GM18858 (cell line): Measurements from ENCODE around the gene ZDHHC11B.
"Not testable (repeated sequence)": the region's sequence is repeated elsewhere in the genome, so short reads cannot be mapped to it uniquely, and the experiment has no call there.

Experiments used
- ATAC-seq: cut with Tn5 transposase; IDR thresholded peaks from one replicate; pipeline ENCODE4 v1.9.1; 2021; ENCODE audit not compliant: unreplicated experiment

ZDHHC11B gene

DNA sequence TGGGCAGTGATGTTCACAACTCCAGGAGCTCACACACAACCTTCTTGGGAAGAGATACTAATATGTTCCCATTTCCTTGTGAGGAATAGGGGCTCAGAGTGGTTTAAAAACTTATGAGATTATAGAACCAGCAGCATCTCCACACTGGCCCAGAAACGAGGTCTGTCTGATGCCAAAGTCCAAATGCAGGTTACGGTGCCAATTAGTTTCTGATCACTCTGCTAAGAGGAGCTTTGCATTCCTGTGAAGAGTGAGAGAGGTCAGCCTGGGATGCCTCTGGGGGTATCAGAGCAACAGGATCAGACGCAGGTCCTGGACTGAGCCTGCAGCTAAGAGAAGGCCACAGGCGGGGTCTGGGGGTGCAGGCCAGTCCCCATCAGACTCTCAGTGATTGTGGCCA is 61.2 kb downstream of the ZDHHC11B start:
- not testable (repeated sequence) for ATAC-seq

DNA sequence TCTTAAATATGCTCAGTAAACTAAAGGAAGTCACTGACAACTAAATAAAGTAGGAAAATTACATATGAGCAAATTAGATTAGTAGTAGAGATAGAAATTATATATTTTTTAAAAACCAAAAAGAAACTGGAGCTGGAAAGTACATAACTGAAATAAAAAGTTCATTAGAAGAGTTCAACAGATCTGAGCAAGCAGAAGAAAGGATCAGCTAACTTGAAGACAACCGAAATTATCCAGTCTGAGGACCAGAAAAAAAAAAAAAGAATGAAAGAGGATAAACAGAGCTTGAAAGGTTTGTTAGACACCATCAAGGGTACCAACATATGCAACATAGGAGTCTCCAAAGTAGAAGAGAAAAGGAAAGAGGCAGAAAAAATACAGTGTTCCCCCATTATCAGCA is 65.2 kb downstream of the ZDHHC11B start:
- ATAC-seq = not testable (repeated sequence)

DNA sequence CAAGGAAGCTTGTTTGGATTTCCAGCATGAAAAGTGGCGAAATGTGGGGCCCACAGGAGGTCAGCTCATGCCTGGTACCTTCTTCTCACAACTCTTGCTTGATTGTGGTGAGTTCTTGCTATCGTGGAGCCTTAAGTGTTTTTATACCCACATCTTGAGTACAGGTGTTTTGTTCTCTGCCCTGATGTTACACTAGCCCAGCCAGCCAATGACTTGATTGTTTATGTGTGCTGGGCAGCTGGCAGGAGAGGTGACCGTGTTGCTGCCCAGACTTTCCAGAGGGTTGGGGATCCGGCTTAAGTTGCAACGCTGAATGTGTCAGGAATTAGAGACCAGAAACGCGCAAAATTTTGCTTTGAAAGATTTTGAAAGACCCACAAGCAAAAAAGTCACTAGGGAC is 67.4 kb downstream of the ZDHHC11B start:
- ATAC-seq = no peak

DNA sequence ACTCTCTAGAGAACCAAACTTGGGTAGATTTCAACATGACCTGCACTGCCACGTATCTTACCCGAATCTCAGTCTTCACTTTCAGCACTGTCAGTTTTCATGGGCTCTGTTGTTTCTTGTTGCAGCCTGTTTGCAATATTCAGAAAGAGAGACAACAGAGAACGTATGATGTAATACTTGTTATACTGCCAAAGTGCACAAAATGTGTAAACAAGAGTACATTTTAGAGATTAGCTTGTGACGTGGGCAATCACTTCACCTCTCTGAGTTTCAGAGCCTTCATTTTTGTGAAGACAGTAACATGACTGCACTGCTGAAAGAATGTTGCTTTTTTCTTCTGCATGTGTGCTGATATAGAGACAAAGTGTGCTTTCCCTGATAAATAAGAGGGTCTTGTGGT is 67.8 kb downstream of the ZDHHC11B start:
- ATAC-seq = not testable (repeated sequence)

DNA sequence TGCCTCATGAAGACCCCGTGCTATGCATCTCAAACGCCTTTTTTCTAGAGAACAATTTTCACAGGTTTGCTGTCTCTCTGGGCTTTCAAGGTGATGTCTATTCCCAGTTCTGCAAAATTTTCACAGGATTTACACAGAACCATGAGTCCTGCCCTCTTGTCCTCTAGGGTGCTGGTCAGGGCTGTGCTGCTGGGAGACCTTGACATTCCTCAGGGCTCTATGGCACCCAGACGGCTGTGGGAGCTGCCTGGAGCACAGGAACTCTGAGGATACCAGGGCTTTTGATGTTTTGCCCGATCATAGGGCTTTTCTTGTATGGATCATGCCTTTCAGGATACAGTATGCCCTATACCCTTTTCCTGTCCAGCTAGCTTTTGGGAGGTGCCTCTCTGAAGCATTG is 68.9 kb downstream of the ZDHHC11B start:
- ATAC-seq = not testable (repeated sequence)

DNA sequence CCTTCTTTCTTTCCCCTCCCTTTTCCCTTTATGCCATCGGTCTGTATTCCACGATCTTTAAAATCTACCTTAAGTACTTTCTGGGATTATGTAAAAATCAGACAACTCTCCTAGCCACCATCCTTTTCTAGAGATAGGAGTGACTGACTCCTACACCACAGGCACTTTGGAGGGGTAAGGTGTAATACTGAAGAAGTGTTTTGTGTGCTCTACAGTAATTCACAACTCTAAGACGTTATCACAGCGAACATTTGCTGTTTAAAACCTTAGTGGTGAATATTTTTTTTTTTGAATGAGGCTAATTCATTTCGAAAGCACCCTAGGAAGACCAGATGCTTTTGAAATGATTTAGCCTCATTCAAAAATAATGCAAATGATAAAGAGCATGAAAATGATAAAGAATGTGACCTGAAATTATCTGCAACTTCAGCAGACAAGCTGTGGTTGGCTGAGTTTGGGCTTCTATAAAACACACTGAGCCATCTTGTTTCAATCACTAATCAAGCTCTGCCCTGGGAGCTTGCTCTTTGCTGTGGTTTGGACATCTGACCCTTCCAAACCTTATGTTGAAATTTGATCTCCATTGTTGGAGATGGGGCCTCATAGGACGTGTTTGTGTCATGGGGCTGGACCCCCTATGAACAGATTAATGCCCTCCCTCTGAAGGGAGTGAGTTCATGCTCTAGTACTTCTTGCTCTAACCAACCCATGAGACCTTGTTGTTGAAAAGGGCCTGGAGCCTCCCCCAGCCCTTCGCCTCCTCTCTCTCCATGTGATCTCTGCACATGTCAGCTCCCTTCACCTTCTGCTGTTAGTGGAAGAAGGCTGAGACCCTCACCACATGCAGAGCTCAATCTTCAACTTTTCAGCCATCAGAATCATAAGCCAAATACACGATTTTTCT is 70.1 kb downstream of the ZDHHC11B start:
- ATAC-seq = not testable (repeated sequence)

DNA sequence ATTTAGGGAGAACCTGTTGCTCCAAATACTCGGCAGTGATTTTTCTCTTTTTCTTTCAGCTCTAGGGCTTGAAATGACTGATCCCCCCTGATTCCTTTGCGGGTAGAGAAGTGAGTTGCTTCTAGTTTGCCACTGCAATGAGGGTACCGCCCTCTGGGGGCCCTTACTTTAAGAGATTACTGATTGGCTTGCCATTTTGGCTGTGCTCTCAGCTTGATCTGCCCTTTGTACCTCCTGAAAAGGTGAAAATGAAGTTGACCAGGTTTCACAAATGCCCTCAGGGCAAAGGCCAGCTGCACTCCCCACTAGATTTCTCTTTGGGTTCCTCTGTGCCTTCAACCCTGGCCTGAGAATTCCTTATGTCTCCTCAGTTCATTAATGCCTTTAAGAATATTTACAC is 70.8 kb downstream of the ZDHHC11B start:
- ATAC-seq = not testable (repeated sequence)

DNA sequence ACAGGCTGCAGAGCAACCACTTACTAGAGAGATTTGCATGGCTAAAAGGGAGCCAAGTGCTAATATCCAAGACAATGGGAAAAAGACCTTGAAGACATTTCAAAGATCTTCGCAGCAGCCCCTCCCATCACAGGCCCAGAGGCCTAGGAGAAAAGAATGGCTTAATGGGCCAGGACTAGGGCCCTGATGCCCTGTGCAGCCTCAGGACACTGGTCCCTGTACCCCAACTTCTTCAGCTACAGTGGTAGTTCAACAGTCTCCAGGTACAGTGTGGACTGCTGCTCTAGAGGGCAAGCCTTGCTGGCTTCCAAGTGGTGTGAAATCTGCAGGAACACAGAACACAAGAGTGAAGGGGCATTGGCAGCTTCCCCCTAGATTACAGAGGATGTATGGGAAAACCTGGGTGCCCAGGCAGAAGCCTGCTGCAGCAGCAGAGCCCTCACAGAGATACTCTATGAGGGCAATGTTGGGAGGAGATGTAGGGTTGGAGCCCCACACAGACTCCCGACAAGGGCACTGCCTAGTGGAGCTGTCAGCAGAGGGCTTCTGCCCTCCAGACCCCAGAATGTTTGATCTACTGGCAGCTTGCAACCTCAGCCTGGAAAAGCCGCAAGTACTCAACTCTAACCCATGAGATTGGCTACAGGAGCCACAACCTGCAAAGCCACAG is 75.5 kb downstream of the ZDHHC11B start:
- ATAC-seq = not testable (repeated sequence)

DNA sequence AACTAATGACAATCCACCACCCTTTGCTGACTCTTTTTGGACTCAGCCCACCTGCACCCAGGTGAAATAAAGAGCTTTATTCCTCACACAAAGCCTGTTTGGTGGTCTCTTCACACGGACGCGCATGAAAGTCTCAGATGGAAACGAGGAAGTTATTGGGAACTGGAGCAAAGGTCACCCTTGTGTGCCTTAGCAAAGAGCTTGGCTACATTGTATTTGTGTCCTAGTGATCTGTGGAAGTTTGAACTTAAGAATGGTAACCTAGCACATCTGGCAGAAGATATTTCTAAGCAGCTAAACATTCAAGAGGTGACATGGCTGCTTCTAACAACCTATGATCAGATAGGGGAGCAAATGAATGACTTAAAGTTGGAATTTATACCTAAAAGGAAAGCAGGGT is 76.2 kb downstream of the ZDHHC11B start:
- ATAC-seq = not testable (repeated sequence)

DNA sequence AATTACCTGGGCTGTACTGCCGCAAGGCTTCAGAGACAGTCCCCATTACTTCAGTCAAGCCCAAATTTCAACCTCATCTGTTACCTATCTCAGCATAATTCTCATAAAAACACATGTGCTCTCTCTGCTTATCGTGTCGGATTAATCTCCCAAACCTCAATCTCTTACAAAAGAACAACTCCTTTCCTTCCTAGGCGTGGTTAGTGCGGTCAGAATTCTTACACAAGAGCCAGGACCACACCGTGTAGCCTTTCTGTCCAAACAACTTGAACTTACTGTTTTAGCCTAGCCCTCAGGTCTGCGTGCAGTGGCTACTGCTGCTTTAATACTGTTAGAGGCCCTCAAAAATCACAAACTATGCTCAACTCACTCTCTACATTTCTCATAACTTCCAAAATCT is 78.4 kb downstream of the ZDHHC11B start:
- not testable (repeated sequence) for ATAC-seq

DNA sequence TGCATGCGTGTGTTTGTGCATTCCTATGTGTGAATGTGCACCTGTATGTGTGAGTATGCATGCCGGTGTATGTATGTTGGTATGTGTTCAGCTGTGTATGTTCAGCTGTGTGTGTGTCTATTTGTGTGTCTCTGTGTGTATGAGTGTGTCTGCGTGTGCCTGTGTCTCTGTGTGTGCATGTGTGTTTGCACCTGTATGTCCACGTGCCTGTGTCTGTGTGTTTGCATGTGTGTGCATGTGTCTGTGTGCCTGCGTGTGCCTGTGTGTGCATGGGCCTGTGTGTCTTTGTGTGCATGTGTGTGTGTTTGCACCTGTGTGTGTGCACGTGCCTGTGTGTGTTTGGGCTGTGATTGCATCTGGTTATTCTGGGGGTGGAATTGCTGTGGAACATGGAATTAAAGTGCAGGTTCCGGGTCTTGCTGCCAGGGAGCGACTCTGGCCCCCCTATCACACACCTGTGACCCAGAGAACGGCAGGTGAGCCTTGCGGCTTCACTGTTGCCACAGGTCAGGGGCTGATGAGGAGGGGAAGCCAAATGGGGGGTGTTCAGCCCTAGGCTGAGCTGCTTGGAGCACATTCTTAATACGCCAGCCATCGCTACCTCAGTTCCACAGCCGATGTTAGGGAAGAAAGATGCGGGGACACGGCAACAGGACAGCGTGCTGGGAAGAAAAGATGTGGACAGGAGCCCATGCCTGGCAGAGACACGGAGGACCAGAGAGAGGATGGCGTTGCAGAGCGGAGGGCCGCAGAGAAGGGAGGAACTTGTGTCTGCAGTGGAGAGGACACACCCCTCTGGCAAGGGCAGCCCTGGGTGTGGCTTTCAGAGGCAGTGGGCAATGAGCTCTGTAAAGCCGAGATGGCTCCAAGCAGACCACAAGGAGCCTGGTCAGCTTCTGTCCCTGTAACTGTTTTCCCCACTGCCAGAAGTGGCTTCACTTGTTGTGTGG is 87.5 kb downstream of the ZDHHC11B start:
- not testable (repeated sequence) for ATAC-seq

DNA sequence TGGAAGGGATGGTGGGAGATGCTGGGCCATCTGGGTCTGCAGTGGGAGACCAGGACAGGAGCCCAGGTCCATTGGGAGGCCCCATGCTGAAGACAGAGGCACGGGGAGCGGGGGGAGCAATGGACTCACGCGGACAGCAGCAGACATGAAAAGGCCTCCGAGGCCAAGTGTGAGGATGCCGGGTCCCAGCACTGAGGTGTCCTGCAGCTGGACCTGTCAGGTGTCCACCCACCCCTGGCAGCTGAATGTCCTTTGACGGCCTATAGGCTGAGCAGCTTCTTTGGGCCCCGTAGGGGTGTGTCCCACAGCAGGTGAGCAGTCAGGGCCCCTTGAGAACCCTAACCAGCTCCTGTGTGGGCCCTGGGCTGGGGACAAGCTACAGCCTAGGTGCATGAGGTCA is 88.3 kb downstream of the ZDHHC11B start:
- ATAC-seq = not testable (repeated sequence)

DNA sequence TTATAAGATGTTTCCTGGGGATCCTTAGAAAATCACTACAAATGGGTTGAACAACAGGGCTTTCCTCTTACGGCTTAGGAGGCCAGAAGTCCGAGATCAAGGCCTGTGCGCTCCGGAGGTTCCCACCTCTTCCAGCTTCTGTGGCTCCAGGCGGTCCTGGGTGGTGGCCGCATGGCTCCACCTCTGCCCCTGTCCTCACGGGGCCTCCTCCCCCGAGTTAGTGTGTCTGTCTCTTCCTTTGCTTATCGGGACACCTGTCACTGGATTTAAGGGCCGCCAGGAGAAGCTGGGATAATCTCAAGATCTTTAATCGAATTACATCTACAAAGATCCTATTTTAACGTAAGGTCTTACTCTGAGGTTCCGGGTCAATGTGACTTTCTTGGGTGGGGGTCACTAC is 89.1 kb downstream of the ZDHHC11B start:
- not testable (repeated sequence) for ATAC-seq

DNA sequence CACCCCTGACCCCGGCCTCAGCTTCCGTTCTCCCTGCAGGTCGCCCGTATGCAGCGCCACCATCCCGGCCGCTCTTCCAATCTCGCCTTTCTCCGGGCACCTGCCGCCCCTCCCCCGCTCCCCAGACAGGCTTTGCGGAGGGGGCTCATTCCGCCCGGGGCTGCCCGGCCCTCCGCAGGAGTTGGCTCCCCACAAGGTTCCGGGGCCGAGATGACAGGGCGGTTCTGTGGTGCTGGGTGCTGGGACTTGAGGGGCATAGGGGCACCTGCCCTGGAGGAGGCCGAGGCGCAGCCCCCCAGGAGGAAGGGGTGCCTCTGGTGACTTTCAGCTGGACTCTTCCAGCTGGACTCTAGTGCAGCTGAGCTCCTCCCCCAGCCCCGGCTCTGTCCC is 90.5 kb downstream of the ZDHHC11B start:
- ATAC-seq = not testable (repeated sequence)

DNA sequence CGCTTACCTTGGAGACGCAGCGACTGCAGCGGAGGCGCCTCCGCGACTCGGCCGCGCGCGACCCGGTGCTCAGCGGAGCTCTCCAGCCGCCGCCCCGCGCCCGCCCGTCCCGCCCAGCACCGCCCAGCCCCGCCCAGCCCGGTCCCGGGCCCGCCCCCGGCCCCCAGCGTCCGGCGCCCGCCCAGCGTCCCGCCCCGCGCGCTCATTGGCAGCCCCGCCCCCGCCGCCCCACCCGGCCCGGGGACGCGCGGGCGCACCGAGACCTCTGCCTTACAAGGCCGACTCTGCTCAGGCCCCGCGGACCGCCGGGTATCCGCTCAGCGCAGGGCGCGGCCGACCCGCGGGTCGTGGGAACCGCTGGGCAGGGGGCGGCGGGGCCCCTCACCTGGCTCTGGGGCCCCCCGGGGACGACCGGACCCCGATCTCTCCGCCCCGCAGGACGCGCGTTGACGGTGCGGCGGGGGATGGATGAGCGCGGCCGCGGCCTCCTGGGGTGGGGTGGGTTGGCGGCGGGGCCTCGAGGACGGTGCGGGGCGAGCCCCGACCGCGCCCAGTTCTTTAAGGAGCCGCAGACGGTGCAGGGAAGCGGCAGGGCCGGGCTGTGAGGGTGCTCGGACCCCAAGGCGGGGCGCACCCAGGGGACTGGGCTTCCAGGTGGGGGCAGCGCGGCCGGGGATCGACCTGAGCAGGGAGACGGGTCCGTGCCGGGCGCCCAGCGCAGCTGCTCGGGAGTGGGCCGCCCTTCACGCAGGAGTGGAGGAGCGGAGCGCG is 91.1 kb downstream of the ZDHHC11B start, which contains the start of gene TPPP:
Gene TPPP, minus strand, starts transcription at position 82 of the 771 bp plus-strand sequence. CDS start 15,292 bp downstream, outside the sequence.
- not testable (repeated sequence) for ATAC-seq

DNA sequence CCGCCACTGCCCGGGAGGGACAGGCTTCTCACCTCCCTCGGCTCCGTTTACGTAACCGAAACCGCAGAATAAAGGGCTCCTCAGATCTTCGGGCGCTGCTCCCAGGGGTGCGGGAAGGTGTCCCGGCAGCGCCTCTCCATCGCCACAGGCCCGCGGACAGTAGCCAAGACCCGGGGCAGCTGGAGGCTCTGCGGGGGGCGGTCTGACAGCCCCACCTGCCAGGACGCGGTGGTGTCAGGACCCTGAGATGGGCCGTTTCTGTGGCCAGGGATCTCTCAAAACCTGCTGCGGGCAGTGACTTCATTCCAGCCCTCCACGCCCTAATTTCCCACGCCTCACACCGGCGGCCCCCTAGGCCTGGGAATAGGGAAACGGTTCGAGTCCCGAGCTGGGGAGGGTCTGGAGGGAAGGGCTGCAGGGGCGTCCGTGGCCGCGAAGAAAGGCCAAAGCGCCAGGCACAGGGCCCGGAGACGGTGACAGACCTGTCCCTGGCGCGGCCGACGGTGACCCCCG is 91.9 kb downstream of the ZDHHC11B start:
- not testable (repeated sequence) for ATAC-seq

DNA sequence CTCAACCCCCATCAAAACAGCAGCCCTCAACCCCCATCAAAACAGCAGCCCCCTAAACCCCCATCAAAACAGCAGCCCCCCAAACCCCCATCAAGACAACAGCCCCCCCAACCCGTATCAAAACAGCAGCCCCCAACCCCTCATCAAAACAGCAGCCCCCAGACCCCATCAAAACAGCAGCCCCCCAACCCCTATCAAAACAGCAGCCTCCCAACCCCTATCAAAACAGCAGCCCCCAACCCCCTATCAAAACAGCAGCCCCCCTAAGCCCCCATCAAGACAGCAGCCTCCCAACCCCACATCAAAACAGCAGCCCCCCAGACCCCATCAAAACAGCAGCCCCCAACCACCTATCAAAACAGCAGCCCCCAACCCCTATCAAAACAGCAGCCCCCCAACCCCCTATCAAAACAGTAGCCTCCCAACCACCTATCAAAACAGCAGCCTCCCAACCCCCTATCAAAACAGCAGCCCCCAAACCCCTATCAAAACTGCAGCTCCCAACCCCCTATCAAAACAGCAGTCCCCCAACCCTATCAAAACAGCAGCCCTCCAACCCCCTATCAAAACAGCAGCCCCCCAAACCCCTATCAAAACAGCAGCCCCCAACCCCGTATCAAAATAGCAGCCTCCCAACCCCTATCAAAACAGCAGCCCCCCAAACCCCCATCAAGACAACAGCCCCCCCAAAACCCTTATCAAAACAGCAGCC is 92.6 kb downstream of the ZDHHC11B start:
- ATAC-seq = no peak

DNA sequence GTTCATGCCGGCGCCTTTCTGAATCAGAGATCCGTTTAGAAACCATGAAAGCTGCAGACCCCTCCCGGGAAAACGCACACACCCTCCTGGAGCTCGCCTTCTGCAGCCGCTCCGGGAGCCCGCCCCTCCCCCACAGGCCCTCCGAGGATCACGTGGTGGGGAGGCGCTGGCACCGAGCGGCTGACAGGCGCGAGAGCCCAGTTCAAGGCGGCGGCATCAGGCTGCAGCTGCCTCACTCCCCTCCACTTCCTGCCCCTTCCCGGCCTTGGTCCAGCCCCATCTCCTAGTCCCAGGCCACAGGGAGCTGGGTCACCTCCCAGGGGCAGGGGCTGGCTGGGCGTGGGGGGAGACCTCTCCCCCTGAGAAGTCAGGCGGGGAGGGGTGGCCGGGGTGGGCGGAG is 93.5 kb downstream of the ZDHHC11B start:
- ATAC-seq = not testable (repeated sequence)

DNA sequence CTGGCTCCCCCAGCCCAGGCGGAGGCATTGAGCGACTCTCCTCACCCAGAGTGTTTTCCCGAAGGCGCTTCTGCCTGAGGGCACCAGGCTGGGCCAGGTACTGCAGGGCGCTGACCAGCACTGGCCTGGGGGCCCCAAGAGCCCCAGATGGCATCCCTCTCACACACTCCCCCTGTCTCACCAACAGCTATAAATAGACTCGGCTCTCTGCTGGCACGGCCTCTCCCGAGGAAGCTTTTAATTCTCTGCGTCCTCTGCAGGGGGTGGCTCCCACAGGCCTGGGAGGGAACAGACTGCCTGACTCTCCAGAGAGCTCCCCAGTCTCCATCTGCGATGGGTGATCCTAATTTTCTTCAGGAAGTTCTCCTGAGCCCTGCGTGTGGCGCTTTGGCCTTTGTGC is 94.2 kb downstream of the ZDHHC11B start:
- not testable (repeated sequence) for ATAC-seq
